HT1080 (cell line): ENCODE measurements around the gene FAM229A. TPM values are rescaled to one million over a fixed set of nuclear protein-coding genes. Genes with fewer than 3 reads are reported as not detected.
"Not testable (repeated sequence)": the region's sequence is repeated elsewhere in the genome, so short reads cannot be mapped to it uniquely, and the experiment has no call there.

Source experiments
- DNase-seq: peaks from one replicate; pipeline ENCODE4 v3.0.0-alpha.2; 2015; ENCODE audit warnings: low read depth
- total RNA-seq: library from RNA; depleted of rRNA; stranded (reverse); fragments of >200 nt; shearing (Covaris generic); gene quantifications from 2 replicates; pipeline ENCODE4 v1.2.3, GENCODE V29; 2014

FAM229A gene
- total RNA-seq, 1 experiment from 2014 or later: 1.2 TPM

GRCh38 chr1:32377541-32378220 is 15.4 kb upstream of the FAM229A start:
- no peak for DNase-seq

DNA sequence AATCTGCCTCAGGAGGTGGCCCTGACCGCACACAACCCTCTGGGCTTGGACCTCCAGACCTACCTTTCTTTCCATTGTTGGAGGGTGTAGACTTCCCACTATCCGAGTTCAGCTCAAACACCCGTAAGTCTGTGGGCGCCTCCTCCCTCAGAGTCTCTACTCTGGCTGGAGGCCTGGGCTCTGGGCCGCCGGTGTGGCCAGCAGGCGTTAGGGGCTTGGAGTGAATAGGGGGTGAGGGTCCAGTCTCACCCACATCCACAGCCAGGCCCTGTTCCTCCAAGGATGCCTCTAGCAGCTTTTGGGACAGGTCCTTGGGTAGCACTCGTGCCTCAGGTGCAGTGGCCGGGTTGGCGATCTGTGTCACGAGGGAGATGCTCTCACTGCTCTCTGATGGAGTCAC is 13.9 kb upstream of the FAM229A start:
- DNase-seq: no peak

- DNase-seq: no peak
These were observed 11.8 kb upstream of the FAM229A start for GRCh38 chr1:32373996-32374592.

DNA sequence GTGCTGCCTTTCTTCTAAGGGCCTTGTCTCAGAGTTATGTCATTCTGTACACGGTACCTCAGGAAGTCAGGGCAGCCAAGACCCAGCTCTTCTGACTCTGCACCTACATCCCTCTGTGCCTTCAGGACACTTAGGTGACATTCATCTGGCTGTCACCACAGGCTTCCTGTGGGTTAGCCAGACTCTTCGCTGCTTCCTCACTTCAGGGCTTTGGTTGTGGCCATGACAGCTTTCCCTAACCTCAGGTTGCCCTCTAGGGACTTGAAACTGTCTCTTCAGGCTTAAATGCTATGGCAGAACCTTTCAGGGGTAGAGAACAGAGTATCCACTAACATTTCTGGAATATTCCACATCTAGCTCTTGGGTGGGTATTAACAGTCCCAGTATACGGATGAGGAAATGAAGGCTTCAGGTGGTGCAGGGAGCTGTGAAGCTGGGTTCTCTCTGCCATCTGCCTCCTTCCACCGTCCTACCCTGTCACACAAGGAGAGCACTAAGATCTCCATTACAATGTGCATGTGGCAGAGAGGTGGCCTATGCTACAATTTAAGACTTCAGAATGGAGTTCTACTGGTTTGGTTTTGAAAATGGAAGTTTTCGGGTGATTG is 10.0 kb upstream of the FAM229A start:
- no peak for DNase-seq

- DNase-seq: no peak
These were observed 5.8 kb upstream of the FAM229A start for GRCh38 chr1:32367912-32368635.

- no peak for DNase-seq
These were observed 3.2 kb upstream of the FAM229A start for GRCh38 chr1:32365445-32365844.

DNA sequence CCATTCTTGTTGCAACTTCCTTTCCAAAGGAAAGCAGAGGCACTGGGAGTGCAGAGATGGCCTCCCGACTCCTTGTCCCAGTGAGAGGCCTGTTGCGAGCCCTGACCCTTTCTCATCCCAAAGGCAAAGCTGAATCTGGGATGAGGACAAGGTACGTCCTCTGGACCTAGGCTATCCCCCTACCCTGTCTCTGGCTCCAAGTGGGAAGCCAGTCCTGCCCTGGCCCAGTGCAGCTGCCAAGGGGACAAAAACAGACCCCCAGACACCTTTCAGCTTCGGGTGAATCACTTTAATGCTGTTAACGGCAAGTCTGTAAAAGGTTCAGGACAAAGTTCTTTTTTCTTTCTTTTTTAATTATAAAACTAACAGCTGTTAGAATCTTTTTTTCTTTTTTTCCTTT is 2.6 kb upstream of the FAM229A start:
- DNase-seq: no peak

DNA sequence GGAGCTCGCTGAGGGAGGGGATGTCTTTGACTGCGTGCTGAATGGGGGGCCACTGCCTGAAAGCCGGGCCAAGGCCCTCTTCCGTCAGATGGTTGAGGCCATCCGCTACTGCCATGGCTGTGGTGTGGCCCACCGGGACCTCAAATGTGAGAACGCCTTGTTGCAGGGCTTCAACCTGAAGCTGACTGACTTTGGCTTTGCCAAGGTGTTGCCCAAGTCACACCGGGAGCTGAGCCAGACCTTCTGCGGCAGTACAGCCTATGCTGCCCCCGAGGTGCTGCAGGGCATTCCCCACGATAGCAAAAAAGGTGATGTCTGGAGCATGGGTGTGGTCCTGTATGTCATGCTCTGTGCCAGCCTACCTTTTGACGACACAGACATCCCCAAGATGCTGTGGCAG is 1.4 kb upstream of the FAM229A start:
- DNase-seq: no peak

DNA sequence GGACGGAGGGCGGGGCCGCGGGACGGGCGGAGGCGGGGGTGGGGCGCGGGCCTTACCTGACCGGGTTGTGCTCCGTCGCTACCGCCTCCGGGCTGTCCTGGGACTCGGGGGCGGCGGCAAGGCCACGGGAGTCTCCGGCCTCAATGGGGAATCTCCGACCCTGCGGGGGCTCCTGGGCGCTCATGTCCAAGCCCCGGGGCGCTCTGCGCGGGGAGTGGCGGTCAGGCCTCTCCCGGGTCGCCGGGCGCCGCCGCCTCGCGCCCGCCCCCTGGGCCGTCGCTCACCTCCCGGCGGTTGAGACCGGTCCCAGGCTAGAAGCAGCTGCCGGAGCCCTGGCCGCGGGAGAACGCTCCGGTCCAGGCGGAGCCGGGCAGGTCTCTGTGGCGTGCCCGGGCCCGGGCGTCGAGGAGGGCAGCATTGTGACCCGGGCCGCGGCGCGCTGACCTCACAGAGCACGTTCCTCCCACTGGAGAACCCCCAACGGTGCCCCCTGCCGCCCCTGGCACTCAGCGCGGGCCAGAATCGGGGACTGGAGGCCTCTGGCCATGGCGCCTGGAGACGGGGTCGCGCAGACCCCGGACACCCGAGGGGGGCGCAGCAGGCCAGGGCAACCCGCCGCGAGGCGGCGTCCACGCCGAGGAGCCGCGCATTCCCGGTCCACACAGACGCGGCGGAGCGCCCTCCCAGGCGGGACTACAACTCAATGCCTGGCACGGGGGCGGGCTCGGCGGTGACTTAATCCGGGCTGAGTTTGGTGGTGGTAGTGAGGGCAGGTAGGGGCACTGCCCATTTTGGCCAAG is 411 bp downstream of the FAM229A start:
- no peak for DNase-seq

DNA sequence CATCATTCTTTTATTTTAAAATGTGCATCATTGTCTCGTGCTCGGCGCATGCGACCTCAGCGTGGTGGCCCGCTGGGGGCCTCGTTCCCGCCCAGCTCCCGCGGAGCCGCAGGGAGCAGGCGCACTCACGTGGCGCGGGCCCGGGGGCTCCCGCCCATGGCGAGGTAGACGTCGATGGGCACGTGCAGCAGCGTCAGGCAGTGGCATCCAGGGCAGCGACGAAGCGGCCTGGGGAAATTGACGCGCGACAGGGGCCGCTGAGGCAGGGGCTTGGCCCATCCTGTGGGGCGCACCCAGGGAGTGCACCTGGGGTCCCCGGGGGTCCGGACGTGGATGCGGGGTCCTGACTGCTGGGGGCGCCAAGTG is 994 bp downstream of the FAM229A start:
- DNase-seq: no peak

- no peak for DNase-seq
These were observed 3.9 kb downstream of the FAM229A start for GRCh38 chr1:32358435-32358834.

DNA sequence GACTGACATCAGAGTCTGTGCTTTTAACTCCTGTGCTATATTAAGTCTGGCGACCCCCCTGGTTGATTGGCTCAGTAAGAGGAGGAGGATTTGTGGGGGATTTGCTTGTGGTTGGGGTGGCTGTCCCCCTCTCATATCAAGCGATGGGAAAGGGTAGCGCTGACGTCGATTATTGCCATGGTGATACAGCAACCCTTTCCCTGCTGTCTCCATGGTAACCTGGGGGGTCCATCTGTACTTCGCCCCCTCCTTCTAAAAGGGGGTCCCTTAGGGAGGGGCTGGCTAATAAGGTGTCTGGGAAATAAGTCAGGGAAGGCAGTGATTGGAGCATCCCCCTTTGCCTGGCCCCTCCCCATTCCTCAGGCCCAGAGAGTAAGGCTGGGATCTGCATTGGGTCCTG is 4.7 kb downstream of the FAM229A start:
- DNase-seq: no peak

GRCh38 chr1:32356478-32356877 is 5.8 kb downstream of the FAM229A start:
- no peak for DNase-seq

GRCh38 chr1:32355778-32356177 is 6.5 kb downstream of the FAM229A start:
- DNase-seq: not testable (repeated sequence)

GRCh38 chr1:32353886-32354570 is 8.3 kb downstream of the FAM229A start:
- no peak for DNase-seq

- DNase-seq: no peak
These were observed 8.9 kb downstream of the FAM229A start for GRCh38 chr1:32353431-32353830.

- DNase-seq: no peak
These were observed 9.4 kb downstream of the FAM229A start for GRCh38 chr1:32352831-32353383.

DNA sequence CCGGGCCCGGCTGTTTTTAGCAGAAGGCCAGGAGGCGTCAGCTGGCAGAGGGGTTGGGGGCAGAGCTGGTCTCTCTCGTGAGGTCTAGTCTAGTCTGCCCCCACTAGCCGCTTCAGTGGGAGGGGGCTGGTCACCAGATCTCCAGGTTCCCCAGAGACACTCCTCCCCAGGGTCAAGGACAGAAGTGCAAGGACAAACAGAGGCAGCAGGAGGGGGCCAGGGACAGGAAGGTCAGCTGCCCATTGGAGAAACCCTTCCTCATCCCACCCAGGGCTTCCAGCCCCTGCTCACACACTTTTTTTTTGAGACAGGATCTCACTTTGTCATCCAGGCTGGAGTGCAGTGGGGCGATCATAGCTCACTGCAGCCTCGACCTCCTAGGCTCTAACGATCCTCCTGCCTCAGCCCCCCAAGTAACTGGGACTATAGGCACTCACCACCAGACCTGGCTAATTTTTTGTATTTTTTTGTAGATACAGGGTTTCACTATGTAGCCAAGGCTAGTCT is 10.0 kb downstream of the FAM229A start:
- DNase-seq: no peak

DNA sequence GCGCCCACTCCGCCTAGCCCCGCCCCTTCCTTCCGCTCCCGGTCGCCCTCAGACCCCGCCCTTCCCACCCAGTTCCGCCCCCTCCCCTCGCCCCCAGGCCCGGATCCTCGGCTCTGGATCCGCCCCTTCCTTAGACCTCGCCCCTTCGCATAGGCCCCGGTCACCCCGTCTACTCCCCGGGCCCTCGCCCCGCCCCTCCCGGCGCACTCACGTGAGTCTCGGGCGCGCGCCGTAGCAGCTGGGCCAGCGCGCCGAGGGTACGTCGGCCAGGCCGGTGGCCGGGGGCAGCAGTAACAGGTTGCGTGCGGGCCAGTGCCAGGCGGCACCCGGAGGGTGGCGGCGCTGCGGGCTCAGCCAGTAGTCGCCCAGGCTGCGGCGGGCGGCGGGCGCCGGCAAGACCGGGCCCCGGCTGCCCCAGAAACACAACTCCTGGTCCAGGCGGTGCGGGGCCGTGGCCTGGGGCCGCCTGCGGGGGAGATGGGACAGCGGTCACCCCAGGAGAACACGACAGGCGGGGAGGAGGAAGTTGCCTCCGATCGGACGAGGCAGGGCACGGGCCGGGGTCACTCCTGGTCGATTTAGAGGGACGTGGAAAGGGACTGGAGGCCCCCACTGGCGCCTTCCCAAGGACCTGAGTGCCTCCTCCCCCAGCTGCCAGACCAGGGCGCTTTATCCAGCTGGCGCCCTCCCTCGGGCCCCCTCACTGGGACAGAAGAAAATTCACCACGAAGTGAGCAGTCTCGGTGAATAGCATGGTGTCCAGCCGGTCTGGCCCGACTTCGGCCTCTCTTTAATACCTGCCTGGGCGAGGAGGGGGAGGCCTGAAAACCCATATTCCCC is 10.7 kb downstream of the FAM229A start:
- peak; percentile 70 for DNase-seq
